Ovary (tissue), 3 donors: Measurements from ENCODE around the gene SLC25A4.

Experiments used
- EP300 ChIP-seq: sonication (generic); formaldehyde crosslinking; IDR thresholded peaks from one replicate; pipeline ENCODE4 v1.6.1; 2017; ENCODE audit warnings: antibody characterized with exemption
- POLR2A ChIP-seq: fragments of 450-650 bp; IDR thresholded peaks from one replicate; pipeline ENCODE4 v1.6.1; 2017; ENCODE audit warnings: antibody characterized with exemption, mild to moderate bottlenecking, moderate library complexity
- TF ChIP-seq, protein P1 (sequence below), 3 donors: fragments of 450-650 bp in 2 of 3; fragments of 200-600 bp in 1 of 3; IDR thresholded peaks; one replicate each; pipeline versions ENCODE4 v1.5.1 to v1.8.0; 2016 to 2022; ENCODE audit warnings: antibody characterized with exemption in 3 of 3, mild to moderate bottlenecking in 1 of 3
- donor health status: DM: no; HTN: no; CAD: no.

- TF ChIP-seq, protein P1, sequence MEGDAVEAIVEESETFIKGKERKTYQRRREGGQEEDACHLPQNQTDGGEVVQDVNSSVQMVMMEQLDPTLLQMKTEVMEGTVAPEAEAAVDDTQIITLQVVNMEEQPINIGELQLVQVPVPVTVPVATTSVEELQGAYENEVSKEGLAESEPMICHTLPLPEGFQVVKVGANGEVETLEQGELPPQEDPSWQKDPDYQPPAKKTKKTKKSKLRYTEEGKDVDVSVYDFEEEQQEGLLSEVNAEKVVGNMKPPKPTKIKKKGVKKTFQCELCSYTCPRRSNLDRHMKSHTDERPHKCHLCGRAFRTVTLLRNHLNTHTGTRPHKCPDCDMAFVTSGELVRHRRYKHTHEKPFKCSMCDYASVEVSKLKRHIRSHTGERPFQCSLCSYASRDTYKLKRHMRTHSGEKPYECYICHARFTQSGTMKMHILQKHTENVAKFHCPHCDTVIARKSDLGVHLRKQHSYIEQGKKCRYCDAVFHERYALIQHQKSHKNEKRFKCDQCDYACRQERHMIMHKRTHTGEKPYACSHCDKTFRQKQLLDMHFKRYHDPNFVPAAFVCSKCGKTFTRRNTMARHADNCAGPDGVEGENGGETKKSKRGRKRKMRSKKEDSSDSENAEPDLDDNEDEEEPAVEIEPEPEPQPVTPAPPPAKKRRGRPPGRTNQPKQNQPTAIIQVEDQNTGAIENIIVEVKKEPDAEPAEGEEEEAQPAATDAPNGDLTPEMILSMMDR (IDR thresholded peaks at IDR 0.05) = no peak
- TF ChIP-seq POLR2A = no peak
- TF ChIP-seq EP300 = no peak
Observed at GRCh38 chr4:185179488-185179887, 36.4 kb downstream of the SLC25A4 start.
